ENCODE results near the gene MGAT2. TPM values are rescaled to one million over a fixed set of nuclear protein-coding genes. Genes with fewer than 3 reads are reported as not detected.
A peak's percentile ranks its signal among the peaks of the same experiment; 100 is the strongest.

The MGAT2 gene
- polyA plus RNA-seq, 1 of the 3 experiments (the other 2 are of a cell fraction), result 20.6 TPM

GRCh38 chr14:49581209-49582112 lies 39.1 kb upstream of the MGAT2 start:
- peaks cover 65% of the 10 kb centered on the region for H4K20me1 ChIP-seq (ENCODE audit: insufficient read depth)
- ChIA-PET POLR2A (no interaction called here), CTCF (no interaction called here)
- H3K36me3 ChIP-seq (replicated peaks in 1 of 2; ENCODE audit: control insufficient read depth in 1 of 2, insufficient read depth in 2 of 2, low read length in 1 of 2), result peaks cover 27 to 33% of the 10 kb centered on the region in 2 experiments
- no peak for TF ChIP-seq ZBTB33 (IDR thresholded peaks at IDR 0.05; ENCODE audit: borderline replicate concordance, low read depth)
- TF ChIP-seq POLR2AphosphoS5 (IDR thresholded peaks at IDR 0.05; ENCODE audit: low read depth, low read length), result no peak
- peaks cover 10% of the 10 kb centered on the region for H3F3A ChIP-seq (replicated peaks; ENCODE audit: insufficient read depth)
- H3K9ac ChIP-seq, result no peak overlapping the region
- no peaks in the 10 kb centered on the region for H3K9me2 ChIP-seq
- no peak overlapping the region for H2AFZ ChIP-seq (ENCODE audit: low read depth)
- H3K4me1 ChIP-seq (ENCODE audit: control insufficient read depth in 1 of 2, insufficient read depth in 2 of 2, low read depth in 1 of 2, low read length in 1 of 2), result peaks cover 3 to 7% of the 10 kb centered on the region in 2 experiments; a peak in 1 of 4 replicates
- H3K79me2 ChIP-seq (ENCODE audit: insufficient read depth), result peaks cover 75% of the 10 kb centered on the region
- WGBS (ENCODE audit: low lambda C conversion rate), result 92% methylated on average over 9 of the region's 9 CpGs
- H3K4me2 ChIP-seq, result no peak overlapping the region
- no peaks in the 10 kb centered on the region for H3K9me3 ChIP-seq
- H3K27ac ChIP-seq (ENCODE audit: low read depth in 2 of 2, low read length in 1 of 2), result no peak overlapping the region
- DNase-seq, result no peak
- H3K4me3 ChIP-seq (ENCODE audit: low read depth in 2 of 2, low read length in 1 of 2), result no peak overlapping the region
- H3K27me3 ChIP-seq (ENCODE audit: insufficient read depth), result no peaks in the 10 kb centered on the region

GRCh38 chr14:49582113-49582977 lies 38.3 kb upstream of the MGAT2 start:
- Histone ChIP-seq H3K9ac (no peak overlapping the region), H3K27me3 (ENCODE audit: insufficient read depth) (no peaks in the 10 kb centered on the region), H4K20me1 (ENCODE audit: insufficient read depth) (peaks cover 65% of the 10 kb centered on the region), H2AFZ (ENCODE audit: low read depth) (no peak overlapping the region), H3F3A (replicated peaks; ENCODE audit: insufficient read depth) (peaks cover 18% of the 10 kb centered on the region), H3K4me2 (no peak overlapping the region), H3K79me2 (ENCODE audit: insufficient read depth) (peaks cover 75% of the 10 kb centered on the region), H3K9me2 (no peaks in the 10 kb centered on the region), H3K36me3 (replicated peaks in 1 of 2; ENCODE audit: control insufficient read depth in 1 of 2, insufficient read depth in 2 of 2, low read length in 1 of 2) (peaks cover 24 to 33% of the 10 kb centered on the region in 2 experiments), H3K27ac (ENCODE audit: low read depth in 2 of 2, low read length in 1 of 2) (no peak overlapping the region), H3K4me3 (ENCODE audit: low read depth in 2 of 2, low read length in 1 of 2) (no peak overlapping the region), H3K4me1 (ENCODE audit: control insufficient read depth in 1 of 2, insufficient read depth in 2 of 2, low read depth in 1 of 2, low read length in 1 of 2) (peaks cover 3 to 7% of the 10 kb centered on the region in 2 experiments; a peak in 1 of 4 replicates), H3K9me3 (no peaks in the 10 kb centered on the region)
- peak; percentile 32 for TF ChIP-seq POLR2AphosphoS5 (IDR thresholded peaks at IDR 0.05; ENCODE audit: low read depth, low read length)
- TF ChIP-seq MEF2A (IDR thresholded peaks at IDR 0.05; ENCODE audit: borderline replicate concordance, low read depth), result no peak
- TF ChIP-seq NFIC (IDR thresholded peaks at IDR 0.05; ENCODE audit: borderline replicate concordance), result no peak
- ChIA-PET CTCF (no interaction called here), POLR2A (no interaction called here)
- 99% methylated on average over 4 of the region's 4 CpGs for WGBS (ENCODE audit: low lambda C conversion rate)
- DNase-seq, result no peak

- H3K4me2 ChIP-seq, result 0 out of 2 replicates have a peak overlapping the region, but pooled peaks have one; percentile 1
- peaks cover 64% of the 10 kb centered on the region for H4K20me1 ChIP-seq (ENCODE audit: insufficient read depth)
- no peaks in the 10 kb centered on the region for H3K9me2 ChIP-seq
- CTCF ChIA-PET, result no interaction called here
- POLR2A ChIA-PET, result no interaction called here
- no peak overlapping the region for H2AFZ ChIP-seq (ENCODE audit: low read depth)
- no peak overlapping the region for H3K27ac ChIP-seq (ENCODE audit: low read depth in 2 of 2, low read length in 1 of 2)
- H3K36me3 ChIP-seq (replicated peaks in 1 of 2; ENCODE audit: control insufficient read depth in 1 of 2, insufficient read depth in 2 of 2, low read length in 1 of 2), result peaks cover 24 to 33% of the 10 kb centered on the region in 2 experiments
- H3K4me1 ChIP-seq (ENCODE audit: control insufficient read depth in 1 of 2, insufficient read depth in 2 of 2, low read depth in 1 of 2, low read length in 1 of 2), result peaks cover 3 to 7% of the 10 kb centered on the region in 2 experiments; a peak in 1 of 4 replicates
- 91% methylated on average over 6 of the region's 6 CpGs for WGBS (ENCODE audit: low lambda C conversion rate)
- H3F3A ChIP-seq (replicated peaks; ENCODE audit: insufficient read depth), result peaks cover 26% of the 10 kb centered on the region
- DNase-seq, result no peak
- H3K9ac ChIP-seq, result no peak overlapping the region
- H3K9me3 ChIP-seq, result no peaks in the 10 kb centered on the region
- H3K4me3 ChIP-seq (ENCODE audit: low read depth in 2 of 2, low read length in 1 of 2), result no peak overlapping the region
- no peaks in the 10 kb centered on the region for H3K27me3 ChIP-seq (ENCODE audit: insufficient read depth)
- peaks cover 74% of the 10 kb centered on the region for H3K79me2 ChIP-seq (ENCODE audit: insufficient read depth)
- TF ChIP-seq TEAD4 (IDR thresholded peaks at IDR 0.05; ENCODE audit: borderline replicate concordance, insufficient read depth) (no peak), YY1 (IDR thresholded peaks at IDR 0.05; ENCODE audit: low read depth) (no peak), RAD21 (IDR thresholded peaks at IDR 0.05; ENCODE audit: low read length) (no peak), RXRA (IDR thresholded peaks at IDR 0.05; ENCODE audit: borderline replicate concordance, low read depth) (no peak), FOSL2 (IDR thresholded peaks at IDR 0.05; ENCODE audit: borderline replicate concordance, low read depth) (no peak), EZH2phosphoT487 (IDR thresholded peaks at IDR 0.05; ENCODE audit: borderline replicate concordance, low read depth) (no peak), MXI1 (IDR thresholded peaks at IDR 0.05; ENCODE audit: low read depth, low read length) (no peak), MEF2A (IDR thresholded peaks at IDR 0.05; ENCODE audit: borderline replicate concordance, low read depth) (no peak), RCOR1 (IDR thresholded peaks at IDR 0.05; ENCODE audit: low read length) (no peak), FOXM1 (IDR thresholded peaks at IDR 0.05; ENCODE audit: low read depth) (no peak), NFIC (IDR thresholded peaks at IDR 0.05; ENCODE audit: borderline replicate concordance) (no peak), PBX3 (IDR thresholded peaks at IDR 0.05) (no peak), CHD2 (IDR thresholded peaks at IDR 0.05; ENCODE audit: low read length, partially characterized antibody) (no peak)
Measured at GRCh38 chr14:49583629-49584028, 37.0 kb upstream of the MGAT2 start.

Measured in SK-N-SH (cell line).